Kidney glomerular epithelial cell (primary cell): ENCODE measurements around the gene CDH23.

Experiments
- DNase-seq: peaks from one replicate; lab custom pipeline; 2025; lab: John Stamatoyannopoulos, UW

CDH23 gene

DNA sequence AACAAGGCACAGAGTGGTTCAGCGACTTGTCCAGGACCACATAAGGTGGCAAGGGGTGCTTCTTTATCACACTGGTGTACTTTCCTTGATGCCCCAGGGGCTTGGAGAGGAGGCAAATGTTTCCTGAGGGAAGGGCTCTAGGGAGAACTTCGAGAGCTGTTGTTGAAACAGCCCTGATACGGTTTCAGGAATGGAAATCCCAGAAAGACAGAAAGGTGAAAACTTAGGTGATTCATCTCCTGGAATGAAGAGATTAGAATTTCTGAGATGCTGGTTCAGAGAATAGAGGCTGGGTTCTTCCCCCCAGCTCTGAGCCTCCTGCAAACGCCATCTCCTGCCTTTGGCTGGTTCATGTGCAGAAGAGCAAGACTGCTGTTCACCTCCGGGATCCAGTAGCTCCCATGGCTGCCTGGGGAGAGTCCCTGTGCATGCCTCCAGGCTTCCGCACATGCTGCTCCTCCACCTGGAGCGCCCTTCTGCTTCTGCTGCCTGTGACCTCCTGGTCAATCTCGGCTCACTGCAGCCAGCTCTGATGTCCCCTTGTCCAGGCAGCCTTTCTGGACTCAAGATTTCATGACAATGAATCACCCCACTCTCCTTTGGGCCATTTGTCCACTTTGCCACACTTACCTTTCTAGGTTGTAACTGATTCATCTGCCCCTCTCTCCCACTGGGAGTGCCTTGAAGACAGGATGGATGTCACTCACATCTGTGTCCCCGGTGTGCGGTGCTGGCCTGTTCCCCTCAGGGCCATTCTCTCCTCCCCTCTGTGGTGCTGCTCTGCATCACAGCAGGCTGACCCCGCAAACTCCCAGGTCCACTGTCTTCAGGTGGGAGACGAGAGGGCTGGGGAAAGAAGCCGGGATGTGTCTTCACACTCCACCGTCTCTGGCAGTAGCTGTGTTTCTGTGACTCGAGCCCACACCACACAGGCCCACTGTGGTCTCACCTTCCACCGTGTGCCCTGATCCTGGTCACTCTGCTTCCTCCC is 3.6 kb upstream of the CDH23 start:
- no peak for DNase-seq

DNA sequence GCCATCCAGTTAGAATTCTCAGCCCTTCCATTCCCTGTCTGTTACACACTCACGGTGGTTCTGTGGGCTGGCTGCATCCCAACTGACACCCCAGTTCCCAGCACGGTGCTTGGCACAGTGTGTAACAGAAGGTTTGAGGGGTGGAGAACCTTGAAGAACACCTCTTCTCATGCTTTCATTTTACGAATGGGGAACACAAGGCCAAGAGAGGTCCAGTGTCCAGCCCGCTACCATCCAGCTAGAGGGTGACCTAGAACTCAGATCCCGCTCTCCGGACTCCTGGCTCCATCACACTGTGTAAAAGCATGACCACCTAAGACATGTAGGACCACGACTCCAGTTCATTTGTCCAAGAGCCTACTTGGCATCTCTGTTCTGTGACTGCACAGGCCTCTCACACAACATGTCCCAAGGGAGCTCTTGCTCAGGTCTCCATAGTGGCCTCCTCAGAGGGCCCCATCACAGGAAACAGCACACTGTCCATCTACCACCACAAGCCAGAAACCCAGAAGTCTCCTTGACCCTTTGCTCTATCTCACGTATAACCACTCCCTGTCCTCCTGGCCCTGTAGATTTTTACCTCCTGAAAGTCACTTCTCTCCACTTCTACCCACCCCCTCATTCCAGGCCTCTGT is 2.8 kb upstream of the CDH23 start:
- no peak for DNase-seq

DNA sequence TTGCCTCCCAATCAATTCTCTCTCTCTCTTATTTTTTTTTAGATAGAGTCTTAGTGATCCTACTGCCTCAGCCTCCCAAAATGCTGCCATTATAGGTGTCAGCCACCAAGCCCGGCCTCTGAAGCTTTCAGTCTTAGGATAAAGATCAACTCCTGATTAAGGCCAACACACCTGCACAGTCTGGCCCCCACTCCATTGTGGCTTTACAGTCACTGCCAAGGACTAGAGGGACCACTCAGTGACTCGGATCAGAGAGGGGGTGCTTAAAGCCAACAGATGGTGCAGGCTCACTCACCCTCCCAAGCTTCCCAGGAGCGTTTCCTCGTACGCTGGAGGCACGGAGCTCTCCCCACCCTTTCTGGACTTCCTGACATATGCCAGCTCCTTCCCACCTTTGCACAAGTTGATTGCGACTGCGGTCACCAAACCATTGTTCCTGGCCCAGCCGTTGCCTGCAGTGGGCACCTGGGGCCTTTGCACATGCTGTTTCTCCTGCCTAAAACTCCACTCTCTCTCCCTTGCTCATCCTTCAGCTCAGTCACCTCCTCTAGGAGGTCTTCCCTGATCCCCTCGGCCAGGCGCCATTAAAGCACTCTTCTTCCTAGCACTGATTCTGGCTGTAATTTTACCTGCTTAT is 1.7 kb upstream of the CDH23 start:
- DNase-seq, result no peak

DNA sequence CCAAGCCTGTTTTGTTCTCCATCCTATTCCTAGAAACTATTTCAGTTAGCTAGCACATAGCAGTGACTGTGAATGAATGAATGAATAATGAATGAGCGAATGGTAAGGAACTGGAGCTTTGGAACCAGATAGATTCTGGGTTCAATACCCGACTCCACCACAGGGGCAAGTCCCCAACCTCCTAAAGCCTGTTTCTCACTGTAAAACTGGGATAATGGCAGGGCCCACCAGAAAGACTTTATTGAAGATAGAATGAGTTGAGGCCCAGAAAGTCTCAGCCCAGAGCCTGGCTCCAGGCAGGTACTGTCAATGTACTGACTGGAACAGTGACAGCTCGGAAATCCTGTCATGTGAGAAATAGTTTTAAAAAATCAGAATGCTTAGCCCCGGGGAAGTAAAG is 1.1 kb upstream of the CDH23 start:
- no peak for DNase-seq

DNA sequence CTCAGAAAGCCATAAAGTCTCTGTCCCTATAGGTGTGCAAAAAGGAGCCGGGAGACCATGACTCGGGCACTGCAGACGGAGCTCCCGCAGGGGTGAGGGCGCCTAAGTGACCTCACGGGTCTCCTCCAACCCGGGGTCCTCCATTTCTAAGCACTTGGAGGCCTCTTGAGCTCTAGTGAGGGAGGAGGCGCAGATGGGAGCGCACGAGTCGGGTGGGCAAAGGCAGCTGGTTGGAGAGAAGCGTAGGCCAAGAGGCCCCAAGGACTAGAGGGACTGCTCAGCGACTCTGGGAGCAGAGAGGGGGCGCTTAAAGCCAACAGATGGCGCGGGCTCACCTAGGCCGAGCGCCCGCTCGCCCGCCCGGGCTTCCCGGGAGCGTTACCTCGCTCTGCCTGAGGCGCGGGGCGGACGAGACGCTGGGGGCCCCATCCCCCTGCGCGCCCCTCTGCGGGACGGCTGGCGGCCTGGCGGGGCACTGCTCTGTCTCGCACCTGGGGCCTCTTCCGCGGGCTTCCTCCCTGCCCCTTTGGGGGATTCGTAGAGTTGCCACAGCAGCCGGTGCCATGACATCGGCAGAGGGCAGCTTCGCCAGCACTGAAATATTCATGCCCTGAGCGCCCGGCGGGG is 523 bp upstream of the CDH23 start:
- no peak for DNase-seq

DNA sequence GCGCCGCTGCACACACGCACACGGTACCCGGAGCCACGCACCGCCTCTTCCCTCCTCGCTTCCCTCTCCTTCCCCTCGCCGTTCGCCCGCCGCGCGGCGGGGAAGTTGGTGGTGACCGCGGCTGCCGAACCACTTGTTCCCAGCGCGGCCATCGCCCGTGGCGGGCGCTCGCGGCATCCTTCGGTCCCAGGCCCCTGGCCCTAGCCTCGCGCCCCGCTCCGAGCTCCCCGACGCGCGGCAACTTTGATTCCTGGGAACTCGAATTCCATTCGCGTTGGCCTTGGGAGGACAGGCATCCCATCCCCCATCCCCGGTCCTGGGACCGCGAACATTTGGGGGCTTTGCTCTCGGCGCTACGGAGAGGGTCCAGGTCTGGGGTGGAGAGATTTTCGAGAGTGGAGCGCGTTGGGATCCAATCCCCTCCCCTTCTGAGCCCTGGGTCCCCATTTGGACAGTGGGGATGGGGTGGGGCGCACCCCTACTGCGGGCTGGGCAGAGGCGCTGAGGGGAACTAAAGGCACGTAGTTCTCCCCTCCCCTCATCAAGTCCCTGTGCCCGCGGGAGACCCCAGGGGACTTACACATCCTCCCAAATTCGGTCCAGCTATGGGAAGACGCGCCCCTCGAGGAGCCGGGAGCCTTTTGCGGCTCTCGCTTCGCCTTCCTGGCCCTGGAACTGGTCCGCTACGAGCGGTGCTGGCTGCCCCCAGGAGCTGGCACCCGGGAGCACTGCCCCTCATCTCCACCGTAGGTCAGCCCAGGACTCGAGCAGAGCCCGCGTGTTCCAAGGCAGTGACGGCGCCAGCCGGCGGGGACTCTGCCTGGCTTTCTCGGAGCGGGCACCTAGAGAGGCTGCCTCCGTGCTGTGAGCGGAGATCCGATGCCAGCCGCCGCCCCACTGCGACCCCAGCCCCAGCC is 834 bp downstream of the CDH23 start:
- DNase-seq, result no peak

DNA sequence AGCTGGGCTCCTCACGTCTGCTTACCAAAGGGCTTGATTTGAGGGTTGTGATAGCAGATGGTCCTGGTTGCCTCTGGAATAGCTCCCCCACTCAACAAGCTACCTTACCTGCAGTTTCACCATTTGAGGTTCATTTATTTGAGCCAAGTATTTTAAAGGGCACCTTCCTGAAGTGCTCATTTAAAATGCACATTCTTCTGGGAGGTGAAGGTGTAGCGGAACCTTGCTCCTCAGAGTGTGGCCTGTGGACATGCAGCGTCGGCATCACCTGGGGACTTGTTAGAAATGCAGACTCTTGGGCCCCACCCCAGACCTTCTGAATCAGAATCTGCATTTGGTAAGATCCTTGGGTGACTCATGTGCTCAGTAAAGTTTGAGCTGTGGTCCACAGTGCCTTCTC is 2.3 kb downstream of the CDH23 start:
- DNase-seq, result no peak

DNA sequence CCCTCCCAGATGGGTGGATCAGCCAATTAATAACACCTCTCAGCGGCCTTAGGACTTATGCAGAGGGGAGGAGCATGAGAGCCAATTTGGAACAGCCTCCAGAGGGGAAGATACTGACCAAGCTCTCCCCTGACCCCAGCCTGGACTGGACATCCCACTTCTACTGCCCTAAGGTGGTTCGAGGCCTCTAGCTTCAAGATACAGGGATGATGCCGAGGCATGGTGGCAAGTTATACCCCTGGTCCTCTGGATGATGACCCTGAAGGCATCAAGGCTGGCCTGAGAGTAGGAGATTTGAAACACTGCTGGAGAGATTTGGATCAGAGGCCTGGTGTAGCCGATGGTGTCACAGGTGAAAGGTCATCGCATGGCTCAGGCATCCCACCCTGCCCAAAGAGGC is 3.2 kb downstream of the CDH23 start:
- DNase-seq, result no peak

DNA sequence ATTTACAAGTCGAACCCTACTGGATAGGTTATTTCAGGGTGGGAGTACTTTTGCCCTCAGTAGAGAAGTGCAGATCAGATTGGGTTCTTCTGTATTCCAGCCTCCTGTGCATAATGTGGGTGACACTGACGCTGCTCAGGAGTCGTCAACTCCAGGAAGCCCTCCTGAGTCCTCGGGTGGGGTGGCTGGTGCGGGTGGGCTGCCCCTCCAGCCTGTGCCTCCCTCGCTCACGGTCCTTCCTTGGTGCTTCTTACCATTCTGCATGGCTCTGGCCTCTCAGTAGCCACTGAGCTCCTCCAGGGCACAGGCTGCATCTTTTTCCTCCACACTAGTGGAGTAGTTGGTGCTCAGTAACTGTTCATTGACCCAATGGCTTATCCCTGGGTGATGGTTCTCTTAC is 4.3 kb downstream of the CDH23 start:
- no peak for DNase-seq

DNA sequence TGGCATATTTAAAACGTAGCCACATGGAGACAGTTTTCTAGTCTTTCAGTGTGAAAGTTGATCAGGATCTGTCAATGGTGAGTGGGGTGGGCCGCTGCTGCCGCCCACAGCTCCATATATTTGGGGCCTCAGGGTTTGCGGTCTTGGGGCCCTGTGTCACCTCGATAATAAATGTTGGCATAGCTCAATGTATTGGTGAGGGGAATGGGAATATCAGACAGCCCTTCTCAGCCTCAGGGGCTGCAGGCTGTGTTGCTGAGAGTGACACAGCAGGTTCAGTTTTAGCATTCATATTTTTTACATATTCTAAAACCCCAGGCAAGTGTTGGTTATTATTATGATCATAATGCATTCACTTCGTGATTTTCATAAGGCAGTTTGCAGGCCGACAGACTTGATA is 5.3 kb downstream of the CDH23 start:
- no peak for DNase-seq

DNA sequence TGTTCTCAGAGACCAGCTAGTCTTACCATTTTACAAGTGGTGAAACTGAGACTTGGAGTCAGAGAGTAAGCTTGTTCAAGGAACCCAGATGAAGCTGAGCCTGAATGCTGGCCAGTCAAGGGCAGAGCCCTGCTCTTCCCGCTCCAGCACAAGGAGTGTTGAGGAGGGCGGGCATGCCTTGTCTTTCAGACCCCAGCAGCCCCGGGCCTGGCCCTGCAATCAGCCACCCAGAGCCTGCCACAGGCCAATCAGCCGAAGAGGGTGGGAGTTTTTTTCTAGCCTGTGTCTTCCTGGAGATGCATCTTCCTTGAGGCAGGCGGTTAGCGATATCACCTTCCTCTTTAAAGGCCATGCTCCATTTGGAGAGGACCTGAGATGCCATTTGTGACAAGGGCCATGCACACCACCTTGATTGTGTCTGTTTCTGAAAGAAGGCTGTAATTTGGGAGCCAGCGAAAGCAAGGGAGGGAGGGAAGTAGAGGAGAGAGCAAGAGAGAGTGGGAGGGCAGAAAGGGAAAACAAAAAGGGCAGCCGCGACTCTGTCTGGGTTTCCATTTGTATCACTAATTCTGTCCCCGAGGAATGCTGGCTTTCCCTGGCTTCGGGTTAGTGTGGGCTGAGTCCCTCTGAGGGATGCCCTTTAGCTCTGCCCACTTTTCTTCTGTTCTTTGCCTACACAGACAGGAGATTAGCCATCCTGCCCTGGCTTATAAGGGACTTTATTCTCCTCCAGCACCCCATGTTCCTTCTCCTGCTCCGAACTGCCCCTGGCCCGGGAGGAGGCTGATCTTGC is 8.0 kb downstream of the CDH23 start:
- DNase-seq, result no peak

DNA sequence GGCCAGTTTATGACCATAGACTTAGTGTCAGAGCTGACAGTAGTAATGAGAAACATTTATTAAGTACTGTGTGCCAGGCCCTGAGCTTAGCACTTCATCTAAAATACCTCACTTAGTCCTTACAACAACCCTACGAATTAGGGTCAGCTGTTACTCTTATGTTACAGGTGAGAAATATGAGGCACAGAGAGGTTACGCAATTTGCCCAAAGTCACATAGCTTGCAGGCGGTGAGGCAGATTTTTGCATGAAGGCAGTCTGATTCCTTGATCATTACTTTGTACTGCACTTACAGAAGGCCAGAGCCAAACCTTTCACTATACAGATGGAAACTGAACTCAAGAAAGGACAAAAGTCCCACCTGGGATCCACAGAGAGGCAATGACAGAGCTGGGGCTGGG is 10.2 kb downstream of the CDH23 start:
- no peak for DNase-seq

DNA sequence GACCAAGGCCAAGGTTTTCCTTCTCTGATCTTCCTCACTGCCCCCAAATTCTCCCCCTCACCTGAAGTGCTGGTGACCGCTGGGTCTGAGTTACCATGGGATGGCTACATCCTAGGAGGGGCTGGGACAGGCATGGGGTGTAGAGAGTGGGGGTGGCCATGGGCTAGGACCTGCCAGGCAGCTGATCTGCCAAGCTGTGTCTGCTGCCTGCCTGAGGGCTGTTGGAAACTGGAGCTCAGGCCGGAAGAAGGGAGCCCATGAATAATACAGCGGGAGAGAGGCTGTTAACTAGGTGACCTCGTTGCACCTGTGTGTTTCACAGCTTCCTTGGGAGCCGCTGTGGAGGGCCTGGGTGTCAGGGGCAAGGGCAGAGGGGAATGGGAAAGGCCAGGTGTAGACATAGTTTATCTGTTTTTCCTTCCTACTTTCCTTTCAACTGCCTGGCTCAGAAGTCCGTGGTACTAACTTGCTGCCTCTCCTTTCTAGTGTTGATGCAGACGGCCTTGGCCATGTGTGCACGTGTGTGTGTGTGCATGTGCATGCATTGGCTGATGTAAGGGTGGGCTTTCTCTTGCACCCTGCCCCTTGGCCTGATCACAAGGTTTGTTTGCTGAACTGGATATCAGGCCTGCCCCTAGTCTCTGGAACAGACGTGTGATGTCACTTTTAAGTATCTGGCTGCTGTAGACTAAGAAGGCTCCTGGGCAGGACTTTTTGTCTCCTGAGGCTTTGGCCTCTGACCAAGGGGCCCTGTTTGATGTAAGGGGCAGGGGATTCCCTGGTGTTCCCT is 11.9 kb downstream of the CDH23 start:
- no peak for DNase-seq

DNA sequence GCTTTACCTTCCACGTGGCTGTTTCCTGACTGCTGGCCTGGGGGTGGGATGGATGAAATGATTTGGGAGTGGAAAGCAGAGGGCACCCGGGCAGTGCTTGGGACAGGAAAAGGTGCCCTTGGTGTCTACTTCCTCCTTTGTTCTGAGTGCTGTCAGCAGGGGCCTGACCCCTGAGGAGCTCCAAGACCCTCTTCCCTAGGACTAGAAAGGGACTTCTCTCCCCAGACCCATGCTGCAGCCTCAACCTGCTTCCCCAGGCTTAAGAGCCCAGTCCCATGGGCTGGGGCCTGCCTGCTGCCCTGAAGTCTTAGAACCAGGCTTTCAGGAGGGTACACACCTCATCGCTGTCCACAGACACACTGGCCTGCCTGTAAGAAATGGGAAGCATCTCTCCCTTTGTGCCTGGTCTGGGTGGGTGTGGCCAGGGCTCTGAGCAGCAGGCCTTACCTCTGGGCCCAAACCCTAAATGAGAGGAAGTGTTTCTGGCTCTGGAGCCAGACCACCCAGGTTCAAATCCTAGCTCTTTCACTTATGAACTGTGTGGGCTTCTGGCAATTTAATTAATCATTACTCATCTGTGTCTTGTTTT is 12.9 kb downstream of the CDH23 start:
- no peak for DNase-seq

DNA sequence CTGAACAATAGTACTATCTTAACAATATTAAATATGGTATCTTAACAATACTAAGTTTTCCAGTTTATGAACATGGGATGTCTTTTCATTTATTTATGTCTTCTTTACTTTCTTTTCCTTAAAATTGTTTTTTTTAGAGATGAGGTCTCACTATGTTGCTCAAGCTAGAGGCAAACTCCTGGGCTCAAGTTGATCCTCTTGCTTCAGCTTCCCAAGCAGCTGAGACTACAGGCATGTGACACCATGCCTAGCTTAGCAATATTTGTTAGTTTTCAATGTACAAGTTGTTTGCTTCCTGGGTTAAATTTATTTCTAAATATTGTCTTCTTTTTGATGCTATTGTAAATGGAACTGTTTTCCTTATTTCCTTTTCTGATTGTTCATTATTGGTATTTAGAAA is 16.9 kb downstream of the CDH23 start:
- no peak for DNase-seq

DNA sequence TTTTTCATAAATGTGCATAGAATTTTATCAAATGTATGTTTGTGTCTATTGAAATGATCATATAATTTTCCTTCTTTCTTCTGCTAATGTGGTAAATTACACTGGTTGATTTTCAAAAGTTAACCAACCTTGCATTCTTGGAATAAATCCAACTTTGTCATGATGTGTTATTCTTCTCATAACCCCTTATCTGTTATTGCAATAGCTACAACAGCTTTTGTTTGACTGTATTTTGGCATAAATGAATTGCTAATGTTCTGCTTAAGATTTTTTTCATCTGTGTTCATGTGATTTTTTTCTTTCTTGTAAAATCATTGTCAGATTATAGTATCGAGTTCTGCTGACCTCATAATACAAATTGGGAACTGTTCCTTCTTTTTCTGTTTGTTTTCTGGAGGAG is 17.6 kb downstream of the CDH23 start:
- no peak for DNase-seq

DNA sequence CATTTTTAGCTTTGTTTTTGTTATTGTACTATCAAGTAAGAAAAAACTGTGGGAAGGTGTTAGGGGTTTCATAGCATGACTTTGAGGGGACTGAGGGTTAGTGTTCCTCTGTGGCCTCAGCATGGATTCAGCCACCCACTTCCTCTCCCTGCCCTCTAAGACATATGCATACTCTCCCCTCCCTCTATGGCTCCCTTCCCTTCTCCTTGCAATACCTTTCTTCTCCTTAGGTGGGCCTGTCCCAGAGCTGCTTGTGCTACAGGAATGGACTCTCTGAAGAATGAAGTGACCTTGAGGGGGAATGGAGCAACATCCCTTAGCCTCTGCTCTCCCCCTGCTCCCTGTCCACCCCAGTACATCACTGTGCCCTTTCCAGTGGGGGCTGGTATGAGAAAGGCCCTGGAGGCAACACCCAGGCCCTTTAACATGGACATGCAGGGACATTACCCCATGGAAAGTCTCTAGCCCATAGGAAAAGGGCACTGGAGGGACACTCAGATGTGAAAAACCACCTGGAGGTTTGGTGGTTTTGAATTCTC is 22.4 kb downstream of the CDH23 start:
- DNase-seq, result no peak

DNA sequence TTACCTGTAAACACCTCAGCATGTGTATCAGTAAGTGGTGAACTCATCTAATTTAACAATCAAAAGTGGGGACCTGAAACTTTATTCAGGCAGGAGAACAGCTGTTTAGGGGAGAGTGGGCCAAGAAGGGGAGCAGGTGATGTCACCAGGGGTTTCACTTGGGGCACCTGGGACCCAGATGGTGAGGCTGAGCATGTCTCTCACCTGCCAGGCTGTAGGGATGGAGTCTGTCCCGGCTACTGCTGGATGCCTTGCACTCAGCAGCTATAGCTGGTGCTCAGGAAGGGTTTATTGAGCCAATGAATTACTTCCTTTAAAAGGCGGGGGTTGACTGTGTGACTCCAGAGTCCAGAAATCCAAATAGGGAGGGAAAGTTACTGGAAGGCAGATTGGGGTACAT is 23.0 kb downstream of the CDH23 start:
- no peak for DNase-seq

DNA sequence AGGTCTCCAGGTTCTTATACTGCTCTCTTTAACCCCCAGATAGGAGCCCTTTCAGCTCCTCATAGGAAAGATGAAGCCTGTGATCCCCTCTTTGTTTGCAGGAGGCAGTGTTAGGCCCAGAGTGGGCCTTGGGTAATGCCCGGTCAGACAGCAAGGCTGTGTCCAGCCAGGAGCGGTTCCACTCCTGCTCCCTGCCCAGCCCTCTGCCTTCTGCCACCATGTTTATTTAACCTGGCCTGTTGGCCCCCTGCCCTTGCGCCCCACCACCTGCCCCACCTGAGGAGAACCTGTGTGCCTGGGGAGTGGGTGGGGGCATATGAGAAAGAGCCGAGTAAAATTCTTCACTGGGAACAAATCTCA is 24.3 kb downstream of the CDH23 start:
- no peak for DNase-seq
